OCI-LY1 (cell line): ENCODE measurements around the gene PSMD14.

ENCODE experiments used
- EZH2 ChIP-seq: fragments of 200-600 bp; sonication (generic), shearing (Covaris generic); IDR thresholded peaks from 2 replicates; pipeline ENCODE4 v1.8.0; 2017; ENCODE audit warnings: borderline replicate concordance, mixed run types, mild to moderate bottlenecking, antibody characterized with exemption, low read length, moderate library complexity, mixed read lengths
- TF ChIP-seq, protein P1 (sequence below): fragments of 200-600 bp; sonication (generic), shearing (Covaris generic); IDR thresholded peaks from 2 replicates; pipeline ENCODE4 v1.5.1; 2017; ENCODE audit warnings: mild to moderate bottlenecking, antibody characterized with exemption, low read length, moderate library complexity, mixed read lengths

DNA sequence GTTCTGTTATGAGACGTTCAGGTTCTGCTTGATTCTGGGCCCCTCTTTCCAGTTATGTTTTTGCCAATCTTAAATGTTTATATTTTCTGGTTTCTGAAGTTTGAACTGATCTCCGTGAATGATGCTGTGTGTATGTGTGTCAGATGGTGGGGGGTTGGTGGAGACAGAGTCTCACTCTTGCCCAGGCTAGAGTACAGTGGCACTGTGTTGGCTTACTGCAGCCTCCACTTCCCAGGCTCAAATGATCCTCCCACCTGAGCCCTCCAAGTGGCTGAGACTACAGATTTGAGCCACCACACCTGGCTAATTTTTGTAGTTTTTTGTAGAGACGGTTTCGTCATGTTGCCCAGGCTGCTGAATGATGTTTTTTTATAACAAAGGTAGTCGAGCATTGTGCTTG is 45.9 kb downstream of the PSMD14 start:
- TF ChIP-seq, protein P1, sequence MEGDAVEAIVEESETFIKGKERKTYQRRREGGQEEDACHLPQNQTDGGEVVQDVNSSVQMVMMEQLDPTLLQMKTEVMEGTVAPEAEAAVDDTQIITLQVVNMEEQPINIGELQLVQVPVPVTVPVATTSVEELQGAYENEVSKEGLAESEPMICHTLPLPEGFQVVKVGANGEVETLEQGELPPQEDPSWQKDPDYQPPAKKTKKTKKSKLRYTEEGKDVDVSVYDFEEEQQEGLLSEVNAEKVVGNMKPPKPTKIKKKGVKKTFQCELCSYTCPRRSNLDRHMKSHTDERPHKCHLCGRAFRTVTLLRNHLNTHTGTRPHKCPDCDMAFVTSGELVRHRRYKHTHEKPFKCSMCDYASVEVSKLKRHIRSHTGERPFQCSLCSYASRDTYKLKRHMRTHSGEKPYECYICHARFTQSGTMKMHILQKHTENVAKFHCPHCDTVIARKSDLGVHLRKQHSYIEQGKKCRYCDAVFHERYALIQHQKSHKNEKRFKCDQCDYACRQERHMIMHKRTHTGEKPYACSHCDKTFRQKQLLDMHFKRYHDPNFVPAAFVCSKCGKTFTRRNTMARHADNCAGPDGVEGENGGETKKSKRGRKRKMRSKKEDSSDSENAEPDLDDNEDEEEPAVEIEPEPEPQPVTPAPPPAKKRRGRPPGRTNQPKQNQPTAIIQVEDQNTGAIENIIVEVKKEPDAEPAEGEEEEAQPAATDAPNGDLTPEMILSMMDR, result no peak
- no peak for TF ChIP-seq EZH2
